Measurements from ENCODE around the gene ERLIN1.

Gene ERLIN1

GRCh38 chr10:100141446-100142087, 44.3 kb downstream of the ERLIN1 start (continued):
- TF ChIP-seq PRDM2 (tag by site-specific recombination; IDR thresholded peaks at IDR 0.05; ENCODE audit: borderline replicate concordance) = no peak
- TF ChIP-seq ZNF776 (tag by site-specific recombination; IDR thresholded peaks at IDR 0.05; ENCODE audit: borderline replicate concordance) = no peak
- no peak for TF ChIP-seq TRIM28 (IDR thresholded peaks at IDR 0.05; ENCODE audit: borderline replicate concordance, low read length)
- TF ChIP-seq ZNF423 (tag by site-specific recombination; IDR thresholded peaks at IDR 0.05) = no peak
- TF ChIP-seq, protein P1, sequence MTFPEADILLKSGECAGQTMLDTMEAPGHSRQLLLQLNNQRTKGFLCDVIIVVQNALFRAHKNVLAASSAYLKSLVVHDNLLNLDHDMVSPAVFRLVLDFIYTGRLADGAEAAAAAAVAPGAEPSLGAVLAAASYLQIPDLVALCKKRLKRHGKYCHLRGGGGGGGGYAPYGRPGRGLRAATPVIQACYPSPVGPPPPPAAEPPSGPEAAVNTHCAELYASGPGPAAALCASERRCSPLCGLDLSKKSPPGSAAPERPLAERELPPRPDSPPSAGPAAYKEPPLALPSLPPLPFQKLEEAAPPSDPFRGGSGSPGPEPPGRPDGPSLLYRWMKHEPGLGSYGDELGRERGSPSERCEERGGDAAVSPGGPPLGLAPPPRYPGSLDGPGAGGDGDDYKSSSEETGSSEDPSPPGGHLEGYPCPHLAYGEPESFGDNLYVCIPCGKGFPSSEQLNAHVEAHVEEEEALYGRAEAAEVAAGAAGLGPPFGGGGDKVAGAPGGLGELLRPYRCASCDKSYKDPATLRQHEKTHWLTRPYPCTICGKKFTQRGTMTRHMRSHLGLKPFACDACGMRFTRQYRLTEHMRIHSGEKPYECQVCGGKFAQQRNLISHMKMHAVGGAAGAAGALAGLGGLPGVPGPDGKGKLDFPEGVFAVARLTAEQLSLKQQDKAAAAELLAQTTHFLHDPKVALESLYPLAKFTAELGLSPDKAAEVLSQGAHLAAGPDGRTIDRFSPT (tag by site-specific recombination; IDR thresholded peaks at IDR 0.05) = no peak
- TF ChIP-seq ZIC2 (tag by site-specific recombination; IDR thresholded peaks at IDR 0.05) = no peak

GRCh38 chr10:100140070-100140469, 45.8 kb downstream of the ERLIN1 start:
- Histone ChIP-seq H3K36me3 (ENCODE audit: control insufficient read depth in 2 of 2, insufficient read depth in 1 of 2, low read length in 2 of 2) (no peaks in the 10 kb centered on the region), H3K4me1 (ENCODE audit: control insufficient read depth, insufficient read depth, low read length) (no peaks in the 10 kb centered on the region), H3K27ac (ENCODE audit: extremely low read depth, low read depth, low read length) (no peak overlapping the region), H3K9me3 (ENCODE audit: control insufficient read depth, insufficient read depth, low read depth, low read length) (no peaks in the 10 kb centered on the region), H3K4me3 (ENCODE audit: low read depth, low read length) (no peak overlapping the region)
- ChIA-PET CTCF (interaction anchor here (0.7 kb wide), 1 partner anchor 294 kb away, joined by 3 read pairs; no protein-coding TSS in a partner anchor), POLR2A (no interaction called here)
- TF ChIP-seq HOXC10 (CRISPR knock-in tag; IDR thresholded peaks at IDR 0.05) (no peak), PRDM4 (tag by site-specific recombination; IDR thresholded peaks at IDR 0.05) (no peak), ZNF223 (tag by site-specific recombination; IDR thresholded peaks at IDR 0.05) (no peak), ZNF10 (tag by site-specific recombination; IDR thresholded peaks at IDR 0.05) (no peak), ZNF169 (tag by site-specific recombination; IDR thresholded peaks at IDR 0.05) (no peak), ZNF18 (tag by site-specific recombination; IDR thresholded peaks at IDR 0.05) (no peak), PRDM10 (tag by site-specific recombination; IDR thresholded peaks at IDR 0.05) (no peak)
- TF ChIP-seq, protein P2, sequence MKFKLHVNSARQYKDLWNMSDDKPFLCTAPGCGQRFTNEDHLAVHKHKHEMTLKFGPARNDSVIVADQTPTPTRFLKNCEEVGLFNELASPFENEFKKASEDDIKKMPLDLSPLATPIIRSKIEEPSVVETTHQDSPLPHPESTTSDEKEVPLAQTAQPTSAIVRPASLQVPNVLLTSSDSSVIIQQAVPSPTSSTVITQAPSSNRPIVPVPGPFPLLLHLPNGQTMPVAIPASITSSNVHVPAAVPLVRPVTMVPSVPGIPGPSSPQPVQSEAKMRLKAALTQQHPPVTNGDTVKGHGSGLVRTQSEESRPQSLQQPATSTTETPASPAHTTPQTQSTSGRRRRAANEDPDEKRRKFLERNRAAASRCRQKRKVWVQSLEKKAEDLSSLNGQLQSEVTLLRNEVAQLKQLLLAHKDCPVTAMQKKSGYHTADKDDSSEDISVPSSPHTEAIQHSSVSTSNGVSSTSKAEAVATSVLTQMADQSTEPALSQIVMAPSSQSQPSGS (tag by site-specific recombination; IDR thresholded peaks at IDR 0.05; ENCODE audit: low read depth) = no peak

Measured in HEK293 (cell line).